Type B pancreatic cell (in vitro differentiated cells): Measurements from ENCODE around the gene OR52A5. TPM values are rescaled to one million over a fixed set of nuclear protein-coding genes. Genes with fewer than 3 reads are reported as not detected.

Experiments
- DNase-seq: peaks from one replicate; pipeline ENCODE4 v3.0.0; 2021; ENCODE audit warnings: mixed read lengths; ENCODE audit not compliant: unreplicated experiment; ENCODE audit errors: extremely low spot score
- H3K27ac Mint-ChIP-seq: 2 replicates; pipeline ENCODE4 v1.8.0; 2021; ENCODE audit warnings: mild to moderate bottlenecking, mixed read lengths
- H3K27me3 Mint-ChIP-seq: 2 replicates; pipeline ENCODE4 v1.8.0; 2021; ENCODE audit warnings: mixed read lengths
- H3K36me3 Mint-ChIP-seq: 2 replicates; pipeline ENCODE4 v1.8.0; 2021; ENCODE audit warnings: mixed read lengths
- H3K4me1 Mint-ChIP-seq: one replicate; pipeline ENCODE4 v1.8.0; 2021; ENCODE audit warnings: mixed read lengths; ENCODE audit not compliant: unreplicated experiment
- H3K4me3 Mint-ChIP-seq: 2 replicates; pipeline ENCODE4 v1.8.0; 2021; ENCODE audit warnings: mild to moderate bottlenecking, mixed read lengths
- H3K9me3 Mint-ChIP-seq: 2 replicates; pipeline ENCODE4 v1.8.0; 2021; ENCODE audit warnings: mixed read lengths
- total RNA-seq: library from RNA; stranded (reverse); gene quantifications from 2 replicates; pipeline ENCODE4 v1.2.1, GENCODE V29; 2021; ENCODE audit warnings: low replicate concordance
- TF ChIP-seq, protein P1 (sequence below): fragments of 200-600 bp; sonication (generic); conservative IDR thresholded peaks from 2 replicates; pipeline ENCODE4 v1.5.0; 2021; ENCODE audit warnings: antibody characterized with exemption, mild to moderate bottlenecking

The OR52A5 gene
- total RNA-seq, 1 donor from 2014 or later, result not detected

DNA sequence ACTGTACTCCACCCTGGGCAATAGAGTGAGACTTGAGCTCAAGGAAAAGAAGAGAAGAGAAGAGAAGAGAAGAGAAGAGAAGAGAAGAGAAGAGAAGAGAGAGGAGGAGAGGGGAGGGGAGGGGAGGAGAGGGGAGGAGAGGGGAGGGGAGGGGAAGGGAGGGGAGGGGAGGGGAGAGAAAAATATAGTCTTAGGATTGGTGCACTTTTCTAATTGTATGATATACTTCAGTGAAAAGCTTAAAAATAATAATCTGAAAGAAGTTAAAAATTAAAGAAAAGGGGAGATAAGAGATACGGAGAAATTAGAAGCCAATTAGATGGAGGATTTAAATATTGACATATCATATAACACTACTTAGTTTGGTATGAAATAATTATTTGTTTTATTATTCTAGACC lies 19.3 kb downstream of the OR52A5 start:
- no peak overlapping the region for H3K4me3 Mint-ChIP-seq
- H3K36me3 Mint-ChIP-seq, result no peaks in the 10 kb centered on the region
- TF ChIP-seq, protein P1, sequence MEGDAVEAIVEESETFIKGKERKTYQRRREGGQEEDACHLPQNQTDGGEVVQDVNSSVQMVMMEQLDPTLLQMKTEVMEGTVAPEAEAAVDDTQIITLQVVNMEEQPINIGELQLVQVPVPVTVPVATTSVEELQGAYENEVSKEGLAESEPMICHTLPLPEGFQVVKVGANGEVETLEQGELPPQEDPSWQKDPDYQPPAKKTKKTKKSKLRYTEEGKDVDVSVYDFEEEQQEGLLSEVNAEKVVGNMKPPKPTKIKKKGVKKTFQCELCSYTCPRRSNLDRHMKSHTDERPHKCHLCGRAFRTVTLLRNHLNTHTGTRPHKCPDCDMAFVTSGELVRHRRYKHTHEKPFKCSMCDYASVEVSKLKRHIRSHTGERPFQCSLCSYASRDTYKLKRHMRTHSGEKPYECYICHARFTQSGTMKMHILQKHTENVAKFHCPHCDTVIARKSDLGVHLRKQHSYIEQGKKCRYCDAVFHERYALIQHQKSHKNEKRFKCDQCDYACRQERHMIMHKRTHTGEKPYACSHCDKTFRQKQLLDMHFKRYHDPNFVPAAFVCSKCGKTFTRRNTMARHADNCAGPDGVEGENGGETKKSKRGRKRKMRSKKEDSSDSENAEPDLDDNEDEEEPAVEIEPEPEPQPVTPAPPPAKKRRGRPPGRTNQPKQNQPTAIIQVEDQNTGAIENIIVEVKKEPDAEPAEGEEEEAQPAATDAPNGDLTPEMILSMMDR, result no peak
- no peaks in the 10 kb centered on the region for H3K4me1 Mint-ChIP-seq
- DNase-seq, result no peak
- peaks cover 6% of the 10 kb centered on the region for H3K9me3 Mint-ChIP-seq
- no peak overlapping the region for H3K27ac Mint-ChIP-seq
- peaks cover 20% of the 10 kb centered on the region for H3K27me3 Mint-ChIP-seq

- no peak for DNase-seq
- H3K9me3 Mint-ChIP-seq, result peaks cover 6% of the 10 kb centered on the region
- TF ChIP-seq, protein P1, result no peak
- H3K27ac Mint-ChIP-seq, result no peak overlapping the region
- H3K36me3 Mint-ChIP-seq, result no peaks in the 10 kb centered on the region
- H3K4me1 Mint-ChIP-seq, result no peaks in the 10 kb centered on the region
- no peak overlapping the region for H3K4me3 Mint-ChIP-seq
- peaks cover 7% of the 10 kb centered on the region for H3K27me3 Mint-ChIP-seq
These were observed 20.6 kb downstream of the OR52A5 start for GRCh38 chr11:5117588-5117987.

DNA sequence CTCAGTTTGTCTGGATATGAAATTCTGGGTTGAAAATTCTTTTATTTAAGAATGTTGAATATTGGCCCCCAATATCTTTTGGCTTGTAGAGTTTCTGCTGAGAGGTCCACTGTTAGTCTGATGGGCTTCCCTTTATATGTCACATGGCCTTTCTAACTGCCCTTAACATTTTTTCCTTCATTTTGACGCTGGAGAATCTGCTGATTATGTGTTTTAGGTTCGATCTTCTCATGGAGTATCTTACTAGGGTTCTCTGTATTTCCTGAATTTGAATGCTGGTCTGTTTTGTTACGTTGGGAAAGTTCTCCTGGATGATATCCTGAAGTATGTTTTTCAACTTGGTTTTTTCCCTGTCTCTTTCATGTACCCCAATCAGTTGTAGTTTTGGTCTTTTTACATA lies 22.8 kb downstream of the OR52A5 start:
- Mint-ChIP-seq H3K27ac (no peak overlapping the region), H3K27me3 (peaks cover 7% of the 10 kb centered on the region), H3K36me3 (no peaks in the 10 kb centered on the region), H3K4me3 (no peak overlapping the region), H3K4me1 (no peaks in the 10 kb centered on the region), H3K9me3 (peaks cover 6% of the 10 kb centered on the region)
- TF ChIP-seq, protein P1, result no peak
- DNase-seq, result no peak

DNA sequence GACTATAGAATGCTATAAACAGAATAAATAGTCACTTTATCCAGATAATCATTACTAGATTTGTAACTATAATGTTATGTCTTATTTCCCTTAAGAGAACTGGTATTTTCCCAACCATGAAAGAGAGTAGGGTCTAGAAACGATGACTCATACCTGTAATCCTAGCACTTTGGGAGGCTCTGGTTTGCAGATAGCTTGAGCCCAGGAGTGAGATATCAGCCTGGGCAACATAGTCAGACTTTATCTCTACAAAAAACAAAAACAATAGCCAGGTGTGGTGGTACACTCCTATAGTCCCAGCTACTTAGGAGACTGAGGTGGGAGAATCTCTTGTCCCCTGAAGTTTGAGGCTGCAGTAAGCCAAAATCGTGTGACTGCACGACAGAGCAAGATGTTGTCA lies 30.9 kb downstream of the OR52A5 start:
- Mint-ChIP-seq H3K27ac (no peak overlapping the region), H3K9me3 (no peaks in the 10 kb centered on the region), H3K4me1 (peaks cover 6% of the 10 kb centered on the region), H3K4me3 (no peak overlapping the region), H3K27me3 (no peaks in the 10 kb centered on the region), H3K36me3 (no peaks in the 10 kb centered on the region)
- TF ChIP-seq, protein P1, result no peak
- no peak for DNase-seq

- no peak for DNase-seq
- H3K36me3 Mint-ChIP-seq, result no peaks in the 10 kb centered on the region
- peaks cover 10% of the 10 kb centered on the region for H3K4me1 Mint-ChIP-seq
- H3K27me3 Mint-ChIP-seq, result no peaks in the 10 kb centered on the region
- TF ChIP-seq, protein P1, result no peak
- no peak overlapping the region for H3K27ac Mint-ChIP-seq
- no peak overlapping the region for H3K4me3 Mint-ChIP-seq
- no peaks in the 10 kb centered on the region for H3K9me3 Mint-ChIP-seq
These were observed 35.1 kb downstream of the OR52A5 start for GRCh38 chr11:5103066-5103465.

DNA sequence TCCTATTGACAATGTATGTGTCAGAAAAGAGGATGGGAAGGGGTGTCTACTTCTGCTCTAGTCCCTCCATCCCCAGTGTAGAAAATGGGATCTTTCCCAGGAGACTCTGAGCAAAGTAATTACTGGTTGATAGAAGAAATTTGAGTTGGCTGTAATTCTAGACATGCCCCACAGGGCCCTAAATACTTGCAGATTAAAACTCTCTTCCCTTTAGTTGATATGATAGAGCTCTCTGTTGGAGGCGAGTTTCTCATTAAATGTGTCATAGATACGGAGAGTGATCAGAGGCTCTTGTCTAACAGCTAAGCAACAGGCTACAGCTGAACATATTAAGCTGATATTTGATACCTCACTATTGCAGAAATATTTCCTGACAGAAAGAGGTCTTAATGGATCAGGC lies 35.9 kb downstream of the OR52A5 start:
- TF ChIP-seq, protein P1, result no peak
- Mint-ChIP-seq H3K27ac (no peak overlapping the region), H3K4me3 (no peak overlapping the region), H3K4me1 (peaks cover 10% of the 10 kb centered on the region), H3K36me3 (no peaks in the 10 kb centered on the region), H3K9me3 (no peaks in the 10 kb centered on the region), H3K27me3 (no peaks in the 10 kb centered on the region)
- DNase-seq, result no peak
